IMR-90 (cell line): ENCODE measurements around the gene ABHD1. TPM values are rescaled to one million over a fixed set of nuclear protein-coding genes. Genes with fewer than 3 reads are reported as not detected.

Source experiments
- ATAC-seq: fragments of 200-7000 bp; cut with Tn5 transposase; 2 replicates; pipeline ENCODE4 v1.9.1; 2020; ENCODE audit warnings: low read depth, mild to moderate bottlenecking, moderate library complexity
- BruUV-seq: library from RNA; stranded (reverse); fragments of 400-500 nt; replicated peaks from 2 replicates; lab custom pipeline; 2021; lab: Mats Ljungman, UMichigan
- CTCF ChIA-PET: fragments of 300-600 bp; formaldehyde crosslinking; extraction: SDS; loops from one replicate; lab custom pipeline; 2021; ENCODE audit warnings: antibody characterized with exemption; lab: Yijun Ruan, JAX
- POLR2A ChIA-PET: fragments of 300-600 bp; sonication (Branson Sonifier 250); formaldehyde crosslinking; loops from one replicate; lab custom pipeline; 2022; ENCODE audit warnings: antibody characterized with exemption; ENCODE audit not compliant: unreplicated experiment; lab: Charles Lee
- DNase-seq: peaks from one replicate; pipeline ENCODE4 v3.0.0; 2013
- H2AFZ ChIP-seq: replicated peaks from 2 replicates; pipeline ENCODE3; 2013; ENCODE audit warnings: low read length, mild to moderate bottlenecking; ENCODE audit not compliant: poor library complexity
- H2AK5ac ChIP-seq: 2 replicates; pipeline ENCODE4 v1.6.1; 2013; ENCODE audit warnings: low read depth, low read length, inconsistent platforms
- H2AK9ac ChIP-seq: replicated peaks from 2 replicates; pipeline ENCODE3; 2013; ENCODE audit warnings: mild to moderate bottlenecking, low read depth, low read length, moderate library complexity; ENCODE audit not compliant: poor library complexity
- H2BK120ac ChIP-seq: 2 replicates; pipeline ENCODE4 v1.6.1; 2013; ENCODE audit warnings: low read depth, low read length, inconsistent platforms
- H2BK15ac ChIP-seq: 3 replicates; pipeline ENCODE4 v1.6.1; 2013; ENCODE audit warnings: low read depth, low read length, inconsistent platforms
- H2BK20ac ChIP-seq: 2 replicates; pipeline ENCODE4 v1.6.1; 2013; ENCODE audit warnings: low read depth, mild to moderate bottlenecking, inconsistent platforms, low read length, moderate library complexity
- H2BK5ac ChIP-seq: 2 replicates; pipeline ENCODE4 v1.6.1; 2013; ENCODE audit warnings: mild to moderate bottlenecking, low read depth, low read length, inconsistent platforms; ENCODE audit not compliant: poor library complexity, severe bottlenecking
- H3K14ac ChIP-seq: replicated peaks from 2 replicates; pipeline ENCODE4 v1.6.1; 2013; ENCODE audit warnings: low read depth, low read length, inconsistent platforms
- H3K18ac ChIP-seq: 2 replicates; pipeline ENCODE4 v1.6.1; 2013; ENCODE audit warnings: low read depth, low read length, control low read depth
- H3K23ac ChIP-seq: 2 replicates; pipeline ENCODE4 v1.6.1; 2013; ENCODE audit warnings: low read depth, low read length, inconsistent platforms
- H3K27ac ChIP-seq: 2 replicates; pipeline ENCODE4 v1.5.1; 2013; ENCODE audit warnings: mild to moderate bottlenecking, control low read depth, low read length; ENCODE audit not compliant: insufficient read depth
- H3K27me3 ChIP-seq: 2 replicates; pipeline ENCODE4 v1.6.1; 2013; ENCODE audit warnings: low read length; ENCODE audit not compliant: control insufficient read depth, insufficient read depth
- H3K36me3 ChIP-seq: 2 replicates; pipeline ENCODE4 v1.6.1; 2013; ENCODE audit warnings: low read length, mixed read lengths; ENCODE audit not compliant: control insufficient read depth, insufficient read depth
- H3K4ac ChIP-seq: 2 replicates; pipeline ENCODE4 v1.6.1; 2013; ENCODE audit warnings: low read depth, low read length, inconsistent platforms
- H3K4me1 ChIP-seq: 2 replicates; pipeline ENCODE4 v1.6.1; 2013; ENCODE audit warnings: low read length, mixed read lengths; ENCODE audit not compliant: control insufficient read depth, insufficient read depth
- H3K4me2 ChIP-seq: 2 replicates; pipeline ENCODE4 v1.6.1; 2013; ENCODE audit warnings: low read depth, mild to moderate bottlenecking, control low read depth, low read length, moderate library complexity
- H3K4me3 ChIP-seq: 2 replicates; pipeline ENCODE4 v1.5.1; 2013; ENCODE audit warnings: low read depth, mild to moderate bottlenecking, control low read depth, low read length, moderate library complexity; ENCODE audit not compliant: insufficient read depth
- H3K56ac ChIP-seq: 2 replicates; pipeline ENCODE4 v1.6.1; 2013; ENCODE audit warnings: low read length, inconsistent platforms; ENCODE audit not compliant: insufficient read depth; ENCODE audit errors: extremely low read depth
- H3K79me1 ChIP-seq, 2 experiments: 2 replicates each; pipeline ENCODE4 v1.6.1; 2013; ENCODE audit warnings: low read length in 2 of 2, inconsistent platforms in 1 of 2, low read depth in 1 of 2
- H3K9ac ChIP-seq: 2 replicates; pipeline ENCODE4 v1.6.1; 2013; ENCODE audit warnings: low read depth, low read length, control low read depth
- H3K9me1 ChIP-seq: 2 replicates; pipeline ENCODE4 v1.6.1; 2013; ENCODE audit warnings: low read length, inconsistent platforms; ENCODE audit not compliant: insufficient read depth
- H3K9me3 ChIP-seq: 2 replicates; pipeline ENCODE4 v1.6.1; 2013; ENCODE audit warnings: low read length; ENCODE audit not compliant: control insufficient read depth, insufficient read depth
- H4K20me1 ChIP-seq: 2 replicates; pipeline ENCODE4 v1.6.1; 2013; ENCODE audit warnings: low read length, inconsistent platforms; ENCODE audit not compliant: insufficient read depth
- H4K5ac ChIP-seq: 2 replicates; pipeline ENCODE4 v1.6.1; 2013; ENCODE audit warnings: mild to moderate bottlenecking, low read depth, low read length, control low read depth
- H4K8ac ChIP-seq, 2 experiments: 2 replicates each; pipeline ENCODE4 v1.6.1; 2013; ENCODE audit warnings: low read depth in 2 of 2, low read length in 2 of 2, control low read depth in 1 of 2, inconsistent platforms in 1 of 2
- H4K91ac ChIP-seq: 2 replicates; pipeline ENCODE4 v1.6.1; 2013; ENCODE audit warnings: low read depth, low read length, inconsistent platforms; ENCODE audit not compliant: insufficient read depth
- BHLHE40 ChIP-seq: fragments of 150-350 bp; IDR thresholded peaks from 2 replicates; pipeline ENCODE4 v1.6.1; 2016; ENCODE audit warnings: mild to moderate bottlenecking, low read depth, low read length
- FOS ChIP-seq: fragments of 150-350 bp; IDR thresholded peaks from 2 replicates; pipeline ENCODE4 v1.6.1; 2016; ENCODE audit warnings: low read depth, low read length
- WGBS, 2 experiments: methylation state at CpG; one replicate each; pipeline versions ENCODE4 v1.1.5 to v1.1.7; 2013; ENCODE audit warnings: missing lambda C conversion rate in 2 of 2; ENCODE audit not compliant: insufficient read length in 1 of 2; ENCODE audit errors: extremely low coverage in 2 of 2; 5-methylcytosine and 5-hydroxymethylcytosine counted together
- dilution Hi-C: fragments of 300-500 bp; cut with HindIII; formaldehyde crosslinking; loops from one replicate; pipeline ENCODE4 v1.14.3; 2018; ENCODE audit warnings: low sequenced_read_pairs; ENCODE audit not compliant: unreplicated experiment
- in situ Hi-C: fragments of 300-500 bp; cut with MboI; formaldehyde crosslinking; loops from 3 replicates; pipeline ENCODE4 v1.14.3; 2019; ENCODE audit warnings: low sequenced_read_pairs, inconsistent platforms, mixed read lengths
- intact Hi-C: fragments of 100-400 bp; cut with micrococcal nuclease; formaldehyde crosslinking; loops from 2 replicates; pipeline ENCODE4 v1.10.0; 2022
- polyA plus RNA-seq, 3 experiments: library from polyadenylated mRNA; depleted of rRNA; stranded (reverse); fragments of >200 nt; gene quantifications; 2 replicates each; pipeline ENCODE4 v1.2.3, GENCODE V29; 2012; ENCODE audit warnings: low replicate concordance in 1 of 3
- total RNA-seq: library from RNA; depleted of rRNA; stranded (reverse); fragments of >200 nt; gene quantifications from 2 replicates; pipeline ENCODE4 v1.2.3, GENCODE V29; 2012

ABHD1 gene
- total and polyA plus RNA-seq, 2 of the 4 experiments (the other 2 are of a cell fraction) = 0.24 TPM; not detected in 1

DNA sequence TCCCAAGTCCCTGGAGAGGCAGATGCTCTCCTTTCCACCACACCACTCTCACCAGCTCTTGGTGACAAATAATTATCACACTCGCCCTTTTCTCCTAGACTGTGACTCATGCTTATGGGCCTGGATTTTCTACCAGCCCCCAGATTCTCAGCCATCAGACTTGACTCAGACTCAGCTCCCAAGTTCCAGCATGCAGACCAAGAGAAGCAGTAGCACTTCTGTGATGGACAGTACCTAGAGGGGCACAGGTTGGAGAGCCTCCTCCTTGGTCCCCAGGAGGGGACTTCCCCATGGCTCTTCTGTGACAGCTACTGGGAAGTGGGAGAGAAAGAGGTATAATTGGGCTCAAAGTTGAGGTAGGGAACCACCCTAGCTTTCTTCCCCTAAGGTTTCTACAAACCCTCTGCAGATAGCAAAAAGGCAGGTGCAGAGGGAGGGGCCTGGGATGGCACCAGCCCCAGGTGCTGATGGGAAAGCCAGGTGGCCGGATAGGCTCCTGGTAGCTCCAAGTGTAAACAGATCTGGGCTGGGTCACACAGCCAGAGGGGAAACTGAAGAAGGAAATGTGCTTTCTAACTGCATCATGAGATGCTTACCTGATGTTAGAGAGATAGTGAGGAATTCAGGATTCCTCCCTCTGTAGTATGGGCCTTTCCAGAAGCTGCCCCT lies 29.3 kb downstream of the ABHD1 start:
- Histone ChIP-seq H3K4me2 (no peak overlapping the region), H2BK120ac (no peak overlapping the region), H3K4me1 (no peaks in the 10 kb centered on the region), H3K4ac (no peak overlapping the region), H3K56ac (no peak overlapping the region), H2AK5ac (no peak overlapping the region), H3K9ac (no peak overlapping the region), H3K27ac (no peak overlapping the region), H3K27me3 (peaks cover 35% of the 10 kb centered on the region), H3K36me3 (no peaks in the 10 kb centered on the region), H4K5ac (no peak overlapping the region), H4K91ac (no peak overlapping the region), H3K9me3 (no peaks in the 10 kb centered on the region), H3K18ac (no peak overlapping the region), H3K4me3 (no peak overlapping the region), H2BK20ac (no peak overlapping the region), H3K79me1 (no peaks in the 10 kb centered on the region), H4K8ac (no peak overlapping the region), H2AK9ac (no peak overlapping the region), H2BK5ac (no peak overlapping the region), H3K9me1 (no peaks in the 10 kb centered on the region; the same call in 1 of the 2 replicates), H3K14ac (no peak overlapping the region), H4K20me1 (no peaks in the 10 kb centered on the region; the same call in 1 of the 2 replicates), H3K23ac (no peak overlapping the region), H2BK15ac (no peak overlapping the region), H2AFZ (no peak overlapping the region)
- DNase-seq (peak; percentile 48), ATAC-seq (peak; percentile 54)
- no peak for TF ChIP-seq BHLHE40
- TF ChIP-seq FOS = peak; percentile 29; the same call in 1 of the 2 replicates
- 33% methylated on average over 1 of the region's 2 CpGs; no CpG with 5 or more reads in 1 of the 2 experiments for WGBS, 2 experiments
- intact Hi-C loops = no loop called here
- dilution Hi-C loops = no loop called here
- ChIA-PET CTCF (no interaction called here), POLR2A (no interaction called here)
- in situ Hi-C loops = no loop called here
- BruUV-seq = no TSS peak
